ENCODE measurements around the gene CDH23. TPM values are rescaled to one million over a fixed set of nuclear protein-coding genes. Genes with fewer than 3 reads are reported as not detected.

The CDH23 gene
- total RNA-seq, 2 donors from 2014 or later, result 28.5 to 58.7 TPM

DNA sequence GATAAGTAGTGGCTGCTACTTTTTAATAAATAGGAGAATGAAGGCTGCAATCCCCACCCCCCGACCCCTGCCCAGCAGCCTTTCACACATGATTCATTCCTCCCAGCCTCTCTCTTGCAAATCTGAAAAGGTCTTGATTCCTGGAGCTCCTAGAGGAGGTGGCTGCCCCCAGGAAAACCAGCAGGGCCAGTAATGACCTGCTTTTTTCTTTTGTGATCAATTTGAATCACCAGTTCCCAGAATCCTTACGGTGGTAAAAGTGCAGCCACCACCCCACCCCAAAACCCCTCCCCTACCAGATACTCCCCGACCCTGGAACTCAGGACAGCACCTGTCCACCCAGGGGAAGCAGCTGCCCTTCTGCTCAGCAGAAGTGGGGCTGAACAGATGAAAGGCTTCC lies 213.9 kb downstream of the CDH23 start:
- no peak overlapping the region for H3K27ac ChIP-seq
- H3K4me1 ChIP-seq, result no peaks in the 10 kb centered on the region
- no peaks in the 10 kb centered on the region for H3K9me3 ChIP-seq
- ATAC-seq (no peak), DNase-seq (no peak)
- H3K4me3 ChIP-seq, result no peak overlapping the region
- WGBS, 2 donors, result 54 to 80% methylated on average over 2 to 3 of the region's 3 CpGs
- intact Hi-C loops (cut with DNase I), result no loop called here
- H3K36me3 ChIP-seq (replicated peaks in 1 of 2; ENCODE audit: insufficient read depth in 1 of 2, low read depth in 2 of 2), result no peaks in the 10 kb centered on the region
- H3K27me3 ChIP-seq, result no peaks in the 10 kb centered on the region
- TF ChIP-seq POLR2A (IDR thresholded peaks at IDR 0.05), result no peak
- TF ChIP-seq, protein P1, sequence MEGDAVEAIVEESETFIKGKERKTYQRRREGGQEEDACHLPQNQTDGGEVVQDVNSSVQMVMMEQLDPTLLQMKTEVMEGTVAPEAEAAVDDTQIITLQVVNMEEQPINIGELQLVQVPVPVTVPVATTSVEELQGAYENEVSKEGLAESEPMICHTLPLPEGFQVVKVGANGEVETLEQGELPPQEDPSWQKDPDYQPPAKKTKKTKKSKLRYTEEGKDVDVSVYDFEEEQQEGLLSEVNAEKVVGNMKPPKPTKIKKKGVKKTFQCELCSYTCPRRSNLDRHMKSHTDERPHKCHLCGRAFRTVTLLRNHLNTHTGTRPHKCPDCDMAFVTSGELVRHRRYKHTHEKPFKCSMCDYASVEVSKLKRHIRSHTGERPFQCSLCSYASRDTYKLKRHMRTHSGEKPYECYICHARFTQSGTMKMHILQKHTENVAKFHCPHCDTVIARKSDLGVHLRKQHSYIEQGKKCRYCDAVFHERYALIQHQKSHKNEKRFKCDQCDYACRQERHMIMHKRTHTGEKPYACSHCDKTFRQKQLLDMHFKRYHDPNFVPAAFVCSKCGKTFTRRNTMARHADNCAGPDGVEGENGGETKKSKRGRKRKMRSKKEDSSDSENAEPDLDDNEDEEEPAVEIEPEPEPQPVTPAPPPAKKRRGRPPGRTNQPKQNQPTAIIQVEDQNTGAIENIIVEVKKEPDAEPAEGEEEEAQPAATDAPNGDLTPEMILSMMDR (IDR thresholded peaks at IDR 0.05), result no peak

DNA sequence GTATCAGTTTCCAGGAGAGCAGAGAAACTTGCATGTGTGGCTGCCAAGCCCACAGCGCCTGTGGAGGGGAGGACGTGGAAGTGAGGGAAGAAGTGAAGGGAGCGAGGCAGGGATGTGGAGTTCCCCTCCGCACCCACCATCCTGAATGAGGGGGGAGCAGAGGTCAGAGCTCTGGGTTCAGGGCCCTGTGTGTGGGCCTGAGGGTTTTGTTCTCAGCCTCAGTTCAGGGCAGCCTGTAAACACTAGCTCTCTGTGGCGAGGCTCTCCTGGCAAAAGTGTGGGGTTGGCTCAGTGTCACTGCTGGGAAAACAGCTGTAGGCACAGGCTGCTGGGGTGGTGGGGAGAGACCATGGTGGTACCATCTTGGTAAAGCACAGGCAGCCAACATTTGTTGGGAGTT lies 214.4 kb downstream of the CDH23 start:
- no peak for DNase-seq
- no peaks in the 10 kb centered on the region for H3K36me3 ChIP-seq (replicated peaks in 1 of 2; ENCODE audit: insufficient read depth in 1 of 2, low read depth in 2 of 2)
- 80 to 83% methylated on average over 5 of the region's 5 CpGs for WGBS, 2 donors
- H3K4me1 ChIP-seq, result no peaks in the 10 kb centered on the region
- intact Hi-C loops (cut with DNase I), result no loop called here
- H3K27me3 ChIP-seq, result no peaks in the 10 kb centered on the region
- no peak overlapping the region for H3K27ac ChIP-seq
- TF ChIP-seq POLR2A (IDR thresholded peaks at IDR 0.05), result no peak
- TF ChIP-seq, protein P1 (IDR thresholded peaks at IDR 0.05), result no peak
- no peaks in the 10 kb centered on the region for H3K9me3 ChIP-seq
- no peak for ATAC-seq
- no peak overlapping the region for H3K4me3 ChIP-seq

- TF ChIP-seq, protein P1 (IDR thresholded peaks at IDR 0.05), result no peak
- TF ChIP-seq POLR2A (IDR thresholded peaks at IDR 0.05), result no peak
- Histone ChIP-seq H3K36me3 (replicated peaks in 1 of 2; ENCODE audit: insufficient read depth in 1 of 2, low read depth in 2 of 2) (no peaks in the 10 kb centered on the region), H3K4me1 (no peaks in the 10 kb centered on the region), H3K4me3 (no peak overlapping the region), H3K27me3 (no peaks in the 10 kb centered on the region), H3K27ac (no peak overlapping the region), H3K9me3 (no peaks in the 10 kb centered on the region)
- intact Hi-C loops (cut with DNase I), result no loop called here
- ATAC-seq (no peak), DNase-seq (no peak)
- 65 to 66% methylated on average over 12 of the region's 12 CpGs for WGBS, 2 donors
Measured at GRCh38 chr10:71611709-71612422, 215.1 kb downstream of the CDH23 start.

DNA sequence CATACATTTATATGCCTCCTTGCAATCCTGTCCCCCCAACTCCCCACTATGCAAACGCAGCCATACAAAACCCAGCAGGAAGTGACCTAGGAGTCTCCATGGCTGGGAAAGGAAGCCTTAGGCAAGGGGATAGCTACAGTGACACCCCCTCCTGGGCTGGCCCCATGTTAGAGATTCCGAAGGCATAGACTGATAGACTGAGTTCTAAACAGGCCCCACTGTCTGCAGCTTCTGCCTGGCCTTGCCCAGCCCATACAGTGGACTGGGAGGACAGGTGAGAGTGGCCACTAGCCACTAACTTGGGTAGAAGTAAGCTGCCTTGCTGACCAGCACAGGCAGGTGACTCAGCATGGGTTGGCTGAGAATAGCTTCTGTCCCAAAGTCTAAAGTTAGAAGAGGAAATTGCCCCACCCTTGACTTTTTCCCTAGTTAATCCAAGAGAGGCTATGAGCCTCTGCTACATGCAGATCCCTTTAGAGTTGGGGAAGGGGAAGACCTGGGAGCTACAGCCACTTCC lies 216.6 kb downstream of the CDH23 start:
- intact Hi-C loops (cut with DNase I), result no loop called here

More for the DNA sequence above, 216.6 kb downstream of the CDH23 start:
- TF ChIP-seq POLR2A (IDR thresholded peaks at IDR 0.05), result no peak
- TF ChIP-seq, protein P1 (IDR thresholded peaks at IDR 0.05), result no peak
- Histone ChIP-seq H3K4me3 (no peak overlapping the region), H3K27me3 (no peaks in the 10 kb centered on the region), H3K27ac (no peak overlapping the region), H3K4me1 (no peaks in the 10 kb centered on the region), H3K9me3 (no peaks in the 10 kb centered on the region), H3K36me3 (replicated peaks in 1 of 2; ENCODE audit: insufficient read depth in 1 of 2, low read depth in 2 of 2) (no peaks in the 10 kb centered on the region)
- 70 to 78% methylated on average over 1 to 2 of the region's 2 CpGs for WGBS, 2 donors
- DNase-seq (no peak), ATAC-seq (no peak)
